Muscle layer of duodenum (tissue), 2 donors: Measurements from ENCODE around the gene FGFR2.

ENCODE experiments used
- H3K27ac ChIP-seq: one replicate; pipeline ENCODE4 v1.7.0; 2013; ENCODE audit warnings: mild to moderate bottlenecking, low read length
- H3K27me3 ChIP-seq: one replicate; pipeline ENCODE4 v1.7.0; 2013; ENCODE audit warnings: low read depth, mild to moderate bottlenecking, control low read depth, low read length
- H3K36me3 ChIP-seq, 2 donors: one replicate each; pipeline ENCODE4 v1.7.0; 2013; ENCODE audit warnings: low read length in 2 of 2, control low read depth in 1 of 2, mild to moderate bottlenecking in 1 of 2; ENCODE audit not compliant: insufficient read depth in 2 of 2, control insufficient read depth in 1 of 2
- H3K4me1 ChIP-seq, 2 donors: one replicate each; pipeline ENCODE4 v1.7.0; 2013; ENCODE audit warnings: low read length in 2 of 2, mild to moderate bottlenecking in 2 of 2, control low read depth in 1 of 2, moderate library complexity in 1 of 2; ENCODE audit not compliant: insufficient read depth in 2 of 2, control insufficient read depth in 1 of 2
- H3K4me3 ChIP-seq, 2 donors: one replicate each; pipeline ENCODE4 v1.7.0; 2013; ENCODE audit warnings: low read length in 2 of 2, low read depth in 1 of 2, mild to moderate bottlenecking in 1 of 2
- H3K9me3 ChIP-seq, 2 donors: one replicate each; pipeline ENCODE4 v1.7.0; 2013; ENCODE audit warnings: low read length in 2 of 2, control low read depth in 1 of 2, mild to moderate bottlenecking in 1 of 2; ENCODE audit not compliant: control insufficient read depth in 1 of 2
- donor health status: healthy.

Gene FGFR2

DNA sequence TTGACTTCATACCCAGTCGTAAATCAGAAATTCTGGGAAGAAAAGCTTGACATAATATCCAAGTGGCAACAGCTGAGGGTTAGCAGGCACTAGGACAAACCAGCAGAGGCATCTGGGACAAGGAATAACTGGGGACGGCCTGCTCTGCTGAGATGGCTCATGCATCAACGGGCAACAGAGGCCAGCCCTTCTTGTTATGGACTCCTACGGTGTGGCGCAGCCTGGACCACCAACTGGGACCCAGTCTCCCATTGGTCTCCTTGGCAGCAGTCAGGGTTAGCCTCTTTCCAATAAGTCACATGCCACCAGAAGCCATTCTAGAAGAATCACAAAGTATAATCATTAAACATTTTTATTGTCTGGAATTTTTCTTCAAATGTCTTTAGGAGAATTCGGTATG is 15.0 kb downstream of the FGFR2 start:
- Histone ChIP-seq H3K27me3 (no peaks in the 10 kb centered on the region), H3K4me3 (no peak overlapping the region), H3K4me1 (peaks cover 3 to 24% of the 10 kb centered on the region in 2 donors), H3K27ac (no peak overlapping the region), H3K36me3 (no peaks in the 10 kb centered on the region), H3K9me3 (no peaks in the 10 kb centered on the region)

DNA sequence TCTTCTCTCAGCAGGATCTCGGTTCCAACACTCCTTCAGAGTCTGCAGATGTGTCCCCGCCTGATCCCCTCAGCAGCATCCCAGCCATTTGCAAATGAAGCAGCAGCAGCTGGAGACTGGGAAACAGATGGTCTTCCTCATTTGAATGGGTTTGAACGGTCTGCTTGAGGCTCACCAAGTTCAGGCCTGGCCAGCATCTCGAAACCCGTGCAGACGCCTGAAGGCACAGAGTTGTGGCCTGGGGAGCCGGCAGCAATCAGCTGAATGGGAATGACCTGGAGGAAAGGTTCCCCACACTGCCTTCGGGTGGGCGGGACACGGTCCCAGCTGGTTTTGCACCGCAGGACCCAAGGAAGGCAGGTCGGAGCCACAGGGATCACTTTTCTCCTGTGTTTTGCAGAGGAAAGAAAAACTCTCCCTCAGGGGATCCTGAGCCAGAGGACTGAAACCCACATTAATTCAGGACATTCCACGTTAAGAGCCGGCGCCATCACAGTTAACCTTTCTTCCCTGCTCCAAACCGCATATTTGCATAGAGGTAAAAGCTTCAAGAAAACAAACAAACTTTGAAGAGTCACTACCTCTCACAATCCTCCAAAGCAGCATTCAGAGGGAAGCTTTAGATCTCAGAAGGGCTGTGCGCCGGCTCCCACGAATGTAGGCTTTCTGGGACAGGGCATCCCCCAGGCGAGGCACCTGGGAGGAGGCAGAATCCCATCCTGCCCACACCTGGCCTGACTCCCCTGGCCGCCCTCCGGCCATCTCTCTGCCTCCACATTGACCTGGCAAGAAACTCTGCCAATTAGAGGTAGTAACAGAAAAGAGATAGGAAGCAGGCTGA is 17.7 kb downstream of the FGFR2 start:
- Histone ChIP-seq H3K9me3 (no peaks in the 10 kb centered on the region), H3K27ac (no peak overlapping the region), H3K27me3 (no peaks in the 10 kb centered on the region), H3K36me3 (no peaks in the 10 kb centered on the region), H3K4me3 (no peak overlapping the region), H3K4me1 (peaks cover 3 to 24% of the 10 kb centered on the region in 2 donors)

DNA sequence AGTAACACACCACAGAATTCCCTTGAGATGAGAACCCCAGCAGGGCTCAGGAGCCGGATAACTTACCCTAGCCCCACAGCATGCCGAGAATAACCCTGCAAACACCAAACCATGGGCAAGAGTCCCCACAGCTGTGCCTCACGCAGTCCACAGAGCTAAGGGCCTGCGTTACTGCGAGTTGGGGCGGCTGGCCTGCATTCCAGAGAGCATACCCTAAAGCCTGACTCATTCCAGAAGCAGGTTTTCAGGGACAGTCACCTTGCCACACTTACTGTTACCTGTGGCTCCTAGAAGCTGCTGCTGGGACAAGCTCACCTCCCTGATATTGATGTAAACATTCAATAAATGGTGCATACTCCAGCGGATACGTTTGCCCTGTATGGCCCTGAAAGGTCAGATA is 18.6 kb downstream of the FGFR2 start:
- H3K4me1 ChIP-seq: peaks cover 3 to 24% of the 10 kb centered on the region in 2 donors
- no peaks in the 10 kb centered on the region for H3K9me3 ChIP-seq
- no peak overlapping the region for H3K27ac ChIP-seq
- H3K4me3 ChIP-seq: no peak overlapping the region
- no peaks in the 10 kb centered on the region for H3K36me3 ChIP-seq
- H3K27me3 ChIP-seq: no peaks in the 10 kb centered on the region

DNA sequence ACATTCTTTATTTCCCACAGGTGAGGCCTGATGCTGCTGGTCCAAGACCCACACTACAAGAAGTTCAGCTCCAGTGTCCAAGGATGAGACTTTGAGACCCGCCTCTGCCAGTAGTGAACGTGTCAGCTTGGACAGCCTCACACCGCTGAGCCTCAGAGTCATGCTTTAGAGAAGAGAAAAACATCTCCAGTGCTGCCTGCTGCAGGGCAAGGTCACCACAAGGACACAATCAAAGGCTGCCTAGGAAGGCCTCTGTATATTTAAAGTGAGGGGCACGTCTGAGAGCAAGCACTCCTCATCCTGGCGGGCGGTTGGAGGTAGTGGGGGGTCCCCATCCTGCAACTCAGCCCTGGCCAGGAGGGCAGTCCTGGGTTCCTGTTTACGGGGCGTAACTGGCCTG is 19.3 kb downstream of the FGFR2 start:
- no peak overlapping the region for H3K4me3 ChIP-seq
- H3K9me3 ChIP-seq: no peaks in the 10 kb centered on the region
- peaks cover 3 to 25% of the 10 kb centered on the region in 2 donors for H3K4me1 ChIP-seq
- H3K27me3 ChIP-seq: no peaks in the 10 kb centered on the region
- H3K36me3 ChIP-seq: no peaks in the 10 kb centered on the region
- no peak overlapping the region for H3K27ac ChIP-seq

DNA sequence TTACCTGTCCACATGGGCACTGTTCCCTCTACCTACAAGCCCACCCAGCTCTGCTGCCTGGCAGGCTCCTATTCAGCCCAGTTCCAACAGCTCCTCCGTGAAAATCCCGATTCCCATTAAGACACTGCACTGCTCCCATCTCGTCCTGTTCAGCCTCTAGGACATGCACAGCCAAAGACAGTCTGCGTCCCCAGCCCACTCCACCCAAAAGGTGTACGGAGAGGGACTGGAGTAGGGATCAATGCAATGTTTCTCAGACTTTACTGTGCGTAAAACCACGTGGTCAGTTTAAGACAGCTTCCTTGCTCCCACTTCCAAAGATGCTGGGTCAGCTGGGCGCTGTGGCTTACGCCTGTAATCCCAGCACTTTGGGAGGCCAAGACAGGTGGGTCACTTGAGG is 19.9 kb downstream of the FGFR2 start:
- no peaks in the 10 kb centered on the region for H3K27me3 ChIP-seq
- H3K9me3 ChIP-seq: no peaks in the 10 kb centered on the region
- no peak overlapping the region for H3K4me3 ChIP-seq
- peaks cover 3 to 31% of the 10 kb centered on the region in 2 donors for H3K4me1 ChIP-seq
- H3K36me3 ChIP-seq: no peaks in the 10 kb centered on the region
- no peak overlapping the region for H3K27ac ChIP-seq

DNA sequence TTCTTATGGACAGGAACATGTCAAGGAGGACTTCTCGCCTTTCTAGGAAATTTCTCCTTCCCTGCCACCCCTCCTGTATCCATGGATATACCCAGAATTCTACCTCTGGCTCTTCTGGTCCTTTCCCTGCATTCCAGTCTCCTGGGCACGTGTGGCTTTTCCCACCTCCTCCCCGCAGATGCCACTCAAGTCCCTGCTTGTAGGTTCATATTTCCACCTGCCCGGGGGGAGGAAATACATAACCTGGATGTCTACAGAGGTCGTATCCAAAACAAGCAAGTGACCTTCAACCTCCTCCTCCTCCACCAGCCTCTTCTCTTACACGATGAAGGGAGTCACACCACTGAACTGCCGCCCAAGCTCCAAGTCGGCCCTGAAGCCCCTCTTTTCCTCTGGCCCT is 20.7 kb downstream of the FGFR2 start:
- Histone ChIP-seq H3K36me3 (no peaks in the 10 kb centered on the region), H3K27ac (no peak overlapping the region), H3K9me3 (no peaks in the 10 kb centered on the region), H3K4me3 (no peak overlapping the region), H3K4me1 (peaks cover 3 to 34% of the 10 kb centered on the region in 2 donors), H3K27me3 (no peaks in the 10 kb centered on the region)

DNA sequence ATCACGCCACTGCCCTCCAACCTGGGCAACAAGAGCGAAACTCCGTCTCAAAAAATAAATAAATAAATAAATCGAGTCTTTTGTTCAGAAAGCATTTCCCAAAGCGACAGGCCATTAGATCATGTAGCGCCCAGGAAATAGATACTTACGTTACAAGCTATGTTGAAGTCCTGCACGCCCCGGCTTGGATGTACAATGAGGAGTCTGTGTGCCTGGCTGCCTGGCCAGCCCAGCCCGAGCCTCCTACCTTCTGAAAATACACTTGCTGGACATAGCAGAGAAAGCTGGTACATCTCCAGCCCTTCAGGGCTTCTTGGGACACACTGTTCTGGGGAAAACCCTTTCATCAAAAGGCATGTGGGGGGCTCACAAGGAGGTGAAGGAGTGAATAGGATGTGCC is 22.1 kb downstream of the FGFR2 start:
- Histone ChIP-seq H3K27ac (no peak overlapping the region), H3K4me3 (no peak overlapping the region), H3K36me3 (no peaks in the 10 kb centered on the region), H3K9me3 (no peaks in the 10 kb centered on the region), H3K27me3 (no peaks in the 10 kb centered on the region), H3K4me1 (peaks cover 3 to 35% of the 10 kb centered on the region in 2 donors)

DNA sequence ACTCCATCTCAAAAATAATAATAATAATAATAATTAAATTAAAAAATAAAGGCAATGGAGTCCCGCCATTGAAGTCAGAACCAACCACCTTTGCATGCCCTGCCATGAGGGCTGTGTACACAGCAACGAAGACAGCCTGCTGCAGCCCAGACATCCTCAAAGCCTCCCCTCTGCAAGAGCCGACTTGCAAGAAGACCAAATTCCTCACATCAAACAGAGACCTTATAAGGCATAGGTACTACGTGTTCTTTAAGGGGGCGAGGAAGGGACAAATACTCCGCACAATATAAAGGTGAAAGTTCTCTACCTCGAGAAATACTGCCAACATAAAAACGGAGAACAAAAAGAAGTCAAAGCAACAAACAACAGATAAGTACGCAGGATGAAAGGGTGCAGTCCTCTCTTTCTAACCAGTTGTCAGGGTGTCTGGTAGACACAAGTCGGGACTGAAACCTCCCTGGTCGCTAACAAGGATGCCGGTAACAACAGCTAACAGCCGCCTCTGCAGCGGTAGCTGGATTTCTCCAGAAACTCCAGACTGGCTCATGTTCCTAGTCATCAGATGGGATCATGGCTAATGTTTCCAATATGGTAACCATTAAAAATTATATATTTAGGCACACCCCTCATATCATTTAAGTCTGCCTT is 23.6 kb downstream of the FGFR2 start:
- Histone ChIP-seq H3K36me3 (no peaks in the 10 kb centered on the region), H3K9me3 (no peaks in the 10 kb centered on the region), H3K27me3 (no peaks in the 10 kb centered on the region), H3K4me1 (peaks cover 3 to 21% of the 10 kb centered on the region in 2 donors), H3K27ac (no peak overlapping the region), H3K4me3 (peak overlapping the region in 1 of 2 donors; percentile 19)

DNA sequence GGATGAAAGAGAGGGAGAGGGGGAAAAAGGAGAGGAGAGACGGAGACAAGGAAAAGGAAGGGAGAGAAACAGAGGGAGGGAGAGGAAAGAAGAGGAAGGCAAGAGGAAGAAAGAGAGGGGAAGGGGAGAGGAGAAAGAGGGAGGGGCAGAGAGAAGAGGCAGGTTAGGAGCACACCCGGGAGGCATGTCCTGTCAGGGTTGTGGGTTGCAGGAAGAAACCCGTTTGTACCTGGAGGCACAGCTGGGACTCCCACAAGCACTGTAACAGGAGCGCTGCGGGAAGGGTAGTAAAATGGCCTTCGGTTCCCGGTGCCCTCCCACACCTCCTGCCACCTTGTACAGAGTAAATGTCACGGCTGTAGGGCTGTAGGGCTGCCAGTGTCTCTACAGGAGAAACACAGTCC is 24.7 kb downstream of the FGFR2 start:
- H3K4me3 ChIP-seq: no peak overlapping the region
- no peaks in the 10 kb centered on the region for H3K36me3 ChIP-seq
- H3K27me3 ChIP-seq: no peaks in the 10 kb centered on the region
- H3K9me3 ChIP-seq: no peaks in the 10 kb centered on the region
- no peak overlapping the region for H3K27ac ChIP-seq
- peaks cover 0 to 12% of the 10 kb centered on the region in 2 donors for H3K4me1 ChIP-seq

DNA sequence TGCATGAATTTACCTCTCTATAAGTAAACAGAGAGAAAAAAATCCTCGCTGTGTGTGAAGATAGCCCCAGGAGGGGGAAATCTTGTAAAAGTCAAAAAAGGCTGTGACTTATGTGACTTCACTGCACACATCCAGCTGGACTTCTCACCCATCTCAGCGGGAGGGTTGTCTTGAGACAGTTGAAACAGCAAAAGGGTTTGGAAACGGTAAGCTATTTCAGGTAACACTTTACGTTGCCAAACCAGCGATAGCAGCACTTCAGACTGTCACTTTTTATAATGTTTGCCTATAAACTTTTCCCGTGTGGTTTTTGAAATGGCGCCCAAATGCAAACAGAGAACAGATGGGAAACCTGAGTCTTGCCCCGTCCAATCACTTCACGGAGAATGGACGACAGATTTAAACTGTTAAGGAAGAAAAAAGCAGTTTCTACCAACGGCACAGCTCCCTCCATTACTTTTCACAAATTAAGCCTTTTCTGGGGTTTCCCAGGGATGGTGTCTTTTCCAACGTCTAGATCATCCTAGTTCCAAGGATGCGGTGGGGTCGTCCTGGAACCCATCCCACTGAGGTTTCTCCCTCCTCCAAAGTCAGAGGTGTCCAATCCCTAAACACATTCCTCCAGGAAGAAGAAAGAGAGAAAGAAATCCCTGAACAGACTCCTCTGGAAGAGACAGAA is 25.2 kb downstream of the FGFR2 start:
- H3K27ac ChIP-seq: no peak overlapping the region

DNA sequence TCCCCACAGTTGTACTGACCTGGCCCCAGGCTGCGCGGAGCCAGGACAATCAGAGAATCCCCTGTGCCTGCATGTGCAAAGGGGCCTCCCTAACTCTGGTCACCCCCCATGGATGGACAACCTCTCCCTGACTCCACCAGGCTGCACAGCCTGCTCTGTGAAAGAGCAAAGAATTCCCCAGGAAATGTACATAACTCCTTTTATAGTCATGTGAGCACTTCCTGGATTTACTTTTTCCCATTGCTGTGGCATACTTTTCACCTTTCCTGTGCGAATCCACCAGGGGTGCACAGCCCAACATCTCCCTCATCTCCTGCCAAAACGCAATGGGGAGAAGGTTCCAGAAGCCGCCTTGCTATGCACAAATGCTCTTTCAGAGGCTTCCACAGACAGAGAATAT is 27.9 kb downstream of the FGFR2 start:
- Histone ChIP-seq H3K27me3 (no peaks in the 10 kb centered on the region), H3K4me1 (peaks cover 0 to 10% of the 10 kb centered on the region in 2 donors), H3K9me3 (no peaks in the 10 kb centered on the region), H3K4me3 (no peak overlapping the region), H3K36me3 (no peaks in the 10 kb centered on the region), H3K27ac (no peak overlapping the region)

More for the DNA sequence above, 25.2 kb downstream of the FGFR2 start:
- H3K4me1 ChIP-seq: peaks cover 0 to 10% of the 10 kb centered on the region in 2 donors
- peak overlapping the region in 1 of 2 donors; percentile 18 for H3K4me3 ChIP-seq
- no peaks in the 10 kb centered on the region for H3K36me3 ChIP-seq
- no peaks in the 10 kb centered on the region for H3K27me3 ChIP-seq
- H3K9me3 ChIP-seq: no peaks in the 10 kb centered on the region
